ENCODE results near the gene GFRAL. TPM values are rescaled to one million over a fixed set of nuclear protein-coding genes. Genes with fewer than 3 reads are reported as not detected.

Gene GFRAL
- total RNA-seq, 1 donor from 2014 or later, result not detected

DNA sequence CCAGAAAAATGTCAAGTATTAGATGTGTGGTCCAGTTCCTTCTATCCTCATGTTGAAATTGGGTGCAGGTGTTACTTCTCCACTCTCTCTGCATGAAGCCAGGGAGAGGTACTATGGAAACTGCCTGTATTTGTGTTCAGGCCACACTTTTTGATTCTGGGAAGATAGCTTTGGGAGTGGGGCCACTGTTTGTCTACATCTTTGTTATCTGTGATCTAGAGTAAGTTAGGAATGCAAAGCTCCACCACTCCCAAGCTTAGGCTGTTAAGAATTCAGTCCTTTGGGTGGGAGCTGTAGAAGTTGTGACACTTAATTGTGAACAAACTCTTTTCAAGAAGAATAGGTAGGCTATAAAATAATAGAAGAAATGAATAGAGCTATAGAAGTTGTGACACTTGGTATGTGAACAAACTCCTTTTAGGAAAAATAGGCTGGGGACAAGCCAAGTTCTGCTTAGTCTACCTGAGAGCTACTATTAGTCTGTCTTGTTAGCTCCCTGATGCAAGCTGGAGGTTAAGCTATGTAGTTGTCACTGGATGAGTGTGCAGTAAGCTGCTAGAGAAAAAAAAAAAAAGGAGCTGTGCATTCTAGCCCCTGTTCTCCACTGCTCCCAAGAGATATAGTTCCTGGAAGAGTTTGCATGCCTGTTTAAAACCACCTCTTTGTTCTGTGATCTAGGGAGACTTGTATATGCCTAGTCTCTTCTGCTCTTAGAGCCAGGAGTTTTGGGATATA, 7.1 kb upstream of the GFRAL start:
- no peaks in the 10 kb centered on the region for H3K9me3 Mint-ChIP-seq (ENCODE audit: unreplicated experiment)
- no peak overlapping the region for H3K27ac Mint-ChIP-seq (ENCODE audit: unreplicated experiment)
- H3K27me3 Mint-ChIP-seq (ENCODE audit: unreplicated experiment), result peaks cover 36% of the 10 kb centered on the region
- DNase-seq (ENCODE audit: extremely low spot score, unreplicated experiment), result no peak
- no peak for TF ChIP-seq CTCF (IDR thresholded peaks at IDR 0.05)
- H3K4me3 Mint-ChIP-seq (ENCODE audit: unreplicated experiment), result no peak overlapping the region
- no peaks in the 10 kb centered on the region for H3K4me1 Mint-ChIP-seq (ENCODE audit: unreplicated experiment)
- H3K36me3 Mint-ChIP-seq (ENCODE audit: unreplicated experiment), result no peaks in the 10 kb centered on the region

DNA sequence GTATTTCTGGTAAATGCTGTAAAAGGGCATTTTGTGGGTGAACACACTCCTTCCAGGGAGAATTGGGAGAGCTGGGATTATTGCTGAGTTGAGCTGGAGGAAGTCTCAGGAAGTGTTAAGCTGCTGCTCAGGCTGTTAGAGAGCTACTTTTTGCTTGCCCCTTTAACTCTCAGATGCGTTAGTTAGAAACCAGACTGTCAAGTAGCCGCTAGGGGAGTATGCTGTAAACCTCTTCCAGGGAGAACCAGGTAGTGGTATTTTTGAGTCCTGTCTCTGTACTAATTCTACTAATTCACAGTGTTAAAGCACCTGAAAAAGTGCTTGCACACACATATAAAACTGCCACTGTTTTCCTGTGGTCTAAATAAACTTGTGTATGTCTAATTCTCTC, 6.6 kb upstream of the GFRAL start:
- no peak for TF ChIP-seq CTCF (IDR thresholded peaks at IDR 0.05)
- Mint-ChIP-seq H3K4me3 (ENCODE audit: unreplicated experiment) (no peak overlapping the region), H3K4me1 (ENCODE audit: unreplicated experiment) (no peaks in the 10 kb centered on the region), H3K9me3 (ENCODE audit: unreplicated experiment) (no peaks in the 10 kb centered on the region), H3K36me3 (ENCODE audit: unreplicated experiment) (no peaks in the 10 kb centered on the region), H3K27me3 (ENCODE audit: unreplicated experiment) (peaks cover 39% of the 10 kb centered on the region), H3K27ac (ENCODE audit: unreplicated experiment) (no peak overlapping the region)
- no peak for DNase-seq (ENCODE audit: extremely low spot score, unreplicated experiment)

DNA sequence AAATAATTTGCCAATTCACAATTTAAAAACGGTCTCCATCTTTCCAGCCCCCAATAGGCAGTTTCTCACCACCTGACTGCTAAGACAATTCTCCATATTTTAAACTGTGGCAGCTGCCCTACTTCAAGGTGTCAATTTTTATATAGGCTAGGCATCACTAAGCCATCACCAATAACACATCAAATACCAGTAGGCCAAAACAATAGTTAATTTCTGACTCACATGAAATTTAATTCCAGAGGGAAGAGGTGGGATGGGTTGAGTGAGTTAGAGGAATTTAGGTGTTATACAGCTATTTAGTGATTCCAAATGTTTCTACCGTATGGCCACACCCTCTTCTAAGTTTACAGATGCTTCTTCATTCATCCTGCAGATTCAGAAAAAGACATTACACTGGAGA, 49.9 kb downstream of the GFRAL start:
- TF ChIP-seq CTCF (IDR thresholded peaks at IDR 0.05), result no peak
- Mint-ChIP-seq H3K36me3 (ENCODE audit: unreplicated experiment) (no peaks in the 10 kb centered on the region), H3K4me3 (ENCODE audit: unreplicated experiment) (no peak overlapping the region), H3K4me1 (ENCODE audit: unreplicated experiment) (no peaks in the 10 kb centered on the region), H3K9me3 (ENCODE audit: unreplicated experiment) (no peaks in the 10 kb centered on the region), H3K27ac (ENCODE audit: unreplicated experiment) (no peak overlapping the region), H3K27me3 (ENCODE audit: unreplicated experiment) (peaks cover 39% of the 10 kb centered on the region)
- DNase-seq (ENCODE audit: extremely low spot score, unreplicated experiment), result no peak

- no peaks in the 10 kb centered on the region for H3K4me1 Mint-ChIP-seq (ENCODE audit: unreplicated experiment)
- H3K27me3 Mint-ChIP-seq (ENCODE audit: unreplicated experiment), result peaks cover 39% of the 10 kb centered on the region
- H3K9me3 Mint-ChIP-seq (ENCODE audit: unreplicated experiment), result no peaks in the 10 kb centered on the region
- H3K27ac Mint-ChIP-seq (ENCODE audit: unreplicated experiment), result no peak overlapping the region
- no peak for DNase-seq (ENCODE audit: extremely low spot score, unreplicated experiment)
- no peak for TF ChIP-seq CTCF (IDR thresholded peaks at IDR 0.05)
- H3K36me3 Mint-ChIP-seq (ENCODE audit: unreplicated experiment), result no peaks in the 10 kb centered on the region
- H3K4me3 Mint-ChIP-seq (ENCODE audit: unreplicated experiment), result no peak overlapping the region
Measured at GRCh38 chr6:55379471-55379870, 52.2 kb downstream of the GFRAL start.

DNA sequence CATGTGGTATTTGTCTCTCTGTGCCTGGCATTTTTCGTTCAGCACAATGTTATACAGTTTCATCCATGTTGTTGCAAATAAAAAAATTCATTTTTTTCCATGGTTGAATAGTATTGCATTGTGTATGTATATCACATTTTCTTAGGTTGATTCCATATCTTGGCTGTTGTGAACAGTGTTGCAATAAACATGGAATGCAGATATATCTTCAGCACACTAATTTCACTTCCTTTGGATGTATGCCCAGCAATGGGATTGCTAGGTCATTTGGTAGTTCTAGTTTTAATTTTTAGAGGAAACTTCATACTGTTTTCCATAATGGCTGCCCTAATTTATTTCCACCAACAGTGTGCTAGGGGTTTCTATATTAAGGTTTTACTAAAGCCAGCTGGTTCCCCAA, 52.6 kb downstream of the GFRAL start:
- H3K4me1 Mint-ChIP-seq (ENCODE audit: unreplicated experiment), result no peaks in the 10 kb centered on the region
- no peak overlapping the region for H3K27ac Mint-ChIP-seq (ENCODE audit: unreplicated experiment)
- H3K27me3 Mint-ChIP-seq (ENCODE audit: unreplicated experiment), result peaks cover 39% of the 10 kb centered on the region
- H3K4me3 Mint-ChIP-seq (ENCODE audit: unreplicated experiment), result no peak overlapping the region
- TF ChIP-seq CTCF (IDR thresholded peaks at IDR 0.05), result no peak
- no peaks in the 10 kb centered on the region for H3K9me3 Mint-ChIP-seq (ENCODE audit: unreplicated experiment)
- DNase-seq (ENCODE audit: extremely low spot score, unreplicated experiment), result no peak
- H3K36me3 Mint-ChIP-seq (ENCODE audit: unreplicated experiment), result no peaks in the 10 kb centered on the region

All from osteocyte (in vitro differentiated cells).